Measurements from ENCODE around the gene PXMP2. TPM values are rescaled to one million over a fixed set of nuclear protein-coding genes. Genes with fewer than 3 reads are reported as not detected.

Gene PXMP2
- total RNA-seq, 2 donors from 2014 or later, result 26.7 to 27.0 TPM

DNA sequence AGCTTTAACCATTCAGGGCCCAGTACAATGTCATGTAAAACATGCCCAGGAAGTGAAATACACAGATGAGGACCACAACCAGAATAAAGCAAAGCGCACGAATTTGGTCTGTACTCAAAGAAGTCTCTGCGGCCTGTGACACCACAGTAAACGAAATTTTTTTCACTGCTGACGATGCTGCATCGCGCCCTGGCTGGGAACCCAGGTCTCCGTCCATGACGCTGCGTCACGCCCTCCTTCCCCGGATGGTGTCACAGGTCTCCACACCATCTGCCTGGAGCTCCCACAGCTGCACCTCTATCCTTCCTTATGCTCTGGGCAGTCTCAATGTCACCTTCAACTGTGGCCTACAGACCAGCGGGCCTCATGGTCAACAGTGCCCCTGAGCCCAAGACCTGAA is 56.4 kb downstream of the PXMP2 start:
- Mint-ChIP-seq H3K27me3 (ENCODE audit: insufficient read depth) (no peaks in the 10 kb centered on the region), H3K4me1 (no peaks in the 10 kb centered on the region), H3K9me3 (no peaks in the 10 kb centered on the region), H3K36me3 (ENCODE audit: low read depth) (peaks cover 93% of the 10 kb centered on the region), H3K27ac (no peak overlapping the region), H3K4me3 (no peak overlapping the region)
- DNase-seq, result no peak
- Histone ChIP-seq H3K4me3 (ENCODE audit: low read length) (no peak overlapping the region), H3K9ac (ENCODE audit: extremely low read depth, low read length, poor library complexity, severe bottlenecking) (no peak overlapping the region), H3K36me3 (ENCODE audit: control insufficient read depth, insufficient read depth, low read length) (peaks cover 92% of the 10 kb centered on the region), H3K9me3 (ENCODE audit: control insufficient read depth, low read length) (no peaks in the 10 kb centered on the region), H3K4me1 (ENCODE audit: control insufficient read depth, insufficient read depth, low read length) (no peaks in the 10 kb centered on the region), H3K27me3 (ENCODE audit: control insufficient read depth, insufficient read depth, low read length, poor library complexity, severe bottlenecking) (no peaks in the 10 kb centered on the region), H3K27ac (ENCODE audit: low read depth, low read length) (no peak overlapping the region)
- TF ChIP-seq, protein P1, sequence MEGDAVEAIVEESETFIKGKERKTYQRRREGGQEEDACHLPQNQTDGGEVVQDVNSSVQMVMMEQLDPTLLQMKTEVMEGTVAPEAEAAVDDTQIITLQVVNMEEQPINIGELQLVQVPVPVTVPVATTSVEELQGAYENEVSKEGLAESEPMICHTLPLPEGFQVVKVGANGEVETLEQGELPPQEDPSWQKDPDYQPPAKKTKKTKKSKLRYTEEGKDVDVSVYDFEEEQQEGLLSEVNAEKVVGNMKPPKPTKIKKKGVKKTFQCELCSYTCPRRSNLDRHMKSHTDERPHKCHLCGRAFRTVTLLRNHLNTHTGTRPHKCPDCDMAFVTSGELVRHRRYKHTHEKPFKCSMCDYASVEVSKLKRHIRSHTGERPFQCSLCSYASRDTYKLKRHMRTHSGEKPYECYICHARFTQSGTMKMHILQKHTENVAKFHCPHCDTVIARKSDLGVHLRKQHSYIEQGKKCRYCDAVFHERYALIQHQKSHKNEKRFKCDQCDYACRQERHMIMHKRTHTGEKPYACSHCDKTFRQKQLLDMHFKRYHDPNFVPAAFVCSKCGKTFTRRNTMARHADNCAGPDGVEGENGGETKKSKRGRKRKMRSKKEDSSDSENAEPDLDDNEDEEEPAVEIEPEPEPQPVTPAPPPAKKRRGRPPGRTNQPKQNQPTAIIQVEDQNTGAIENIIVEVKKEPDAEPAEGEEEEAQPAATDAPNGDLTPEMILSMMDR (conservative IDR thresholded peaks at IDR 0.05), result no peak
- 92 to 94% methylated on average over 12 to 13 of the region's 13 CpGs for WGBS, 2 experiments (ENCODE audit: insufficient coverage in 1 of 2, insufficient read length in 1 of 2)

- DNase-seq, result no peak
- H3K27me3 Mint-ChIP-seq (ENCODE audit: insufficient read depth), result no peaks in the 10 kb centered on the region
- H3K27ac ChIP-seq (ENCODE audit: low read depth, low read length), result no peak overlapping the region
- 96% methylated on average over 3 of the region's 3 CpGs; no CpG with 5 or more reads in 1 of the 2 experiments for WGBS, 2 experiments (ENCODE audit: insufficient coverage in 1 of 2, insufficient read length in 1 of 2)
- no peaks in the 10 kb centered on the region for H3K4me1 ChIP-seq (ENCODE audit: control insufficient read depth, insufficient read depth, low read length)
- H3K4me3 ChIP-seq (ENCODE audit: low read length), result no peak overlapping the region
- no peaks in the 10 kb centered on the region for H3K4me1 Mint-ChIP-seq
- H3K36me3 Mint-ChIP-seq (ENCODE audit: low read depth), result peaks cover 80% of the 10 kb centered on the region
- TF ChIP-seq, protein P1 (conservative IDR thresholded peaks at IDR 0.05), result no peak
- H3K9me3 ChIP-seq (ENCODE audit: control insufficient read depth, low read length), result no peaks in the 10 kb centered on the region
- H3K9me3 Mint-ChIP-seq, result no peaks in the 10 kb centered on the region
- H3K36me3 ChIP-seq (ENCODE audit: control insufficient read depth, insufficient read depth, low read length), result peaks cover 87% of the 10 kb centered on the region
- H3K27me3 ChIP-seq (ENCODE audit: control insufficient read depth, insufficient read depth, low read length, poor library complexity, severe bottlenecking), result no peaks in the 10 kb centered on the region
- no peak overlapping the region for H3K4me3 Mint-ChIP-seq
- no peak overlapping the region for H3K9ac ChIP-seq (ENCODE audit: extremely low read depth, low read length, poor library complexity, severe bottlenecking)
- no peak overlapping the region for H3K27ac Mint-ChIP-seq
Observed at GRCh38 chr12:132746613-132747012, 59.2 kb downstream of the PXMP2 start.

DNA sequence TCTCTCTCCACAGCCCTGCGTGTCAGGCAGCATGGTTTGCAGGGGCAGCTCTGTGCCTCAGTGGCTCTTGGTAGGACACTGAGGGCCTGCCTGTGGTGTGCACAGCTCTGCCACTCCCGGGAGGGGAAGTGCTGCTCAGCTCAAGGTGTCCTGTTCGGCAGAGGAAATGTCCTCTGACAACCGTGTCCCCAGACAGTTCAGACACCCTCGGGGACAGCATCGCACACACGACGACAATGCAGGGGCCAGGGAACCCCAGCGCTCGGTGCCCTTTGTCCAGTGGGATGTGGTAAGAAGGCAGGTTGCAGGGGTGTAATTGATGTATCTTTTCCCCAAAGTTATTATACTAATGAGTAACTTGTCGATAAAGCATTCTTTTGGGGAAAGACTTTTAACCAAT is 60.0 kb downstream of the PXMP2 start:
- peaks cover 74% of the 10 kb centered on the region for H3K36me3 Mint-ChIP-seq (ENCODE audit: low read depth)
- H3K36me3 ChIP-seq (ENCODE audit: control insufficient read depth, insufficient read depth, low read length), result peaks cover 86% of the 10 kb centered on the region

More for the DNA sequence above, 60.0 kb downstream of the PXMP2 start:
- no peak overlapping the region for H3K27ac ChIP-seq (ENCODE audit: low read depth, low read length)
- DNase-seq, result no peak
- no peak overlapping the region for H3K4me3 ChIP-seq (ENCODE audit: low read length)
- H3K4me1 ChIP-seq (ENCODE audit: control insufficient read depth, insufficient read depth, low read length), result no peaks in the 10 kb centered on the region
- no peak overlapping the region for H3K9ac ChIP-seq (ENCODE audit: extremely low read depth, low read length, poor library complexity, severe bottlenecking)
- Mint-ChIP-seq H3K9me3 (no peaks in the 10 kb centered on the region), H3K4me3 (no peak overlapping the region), H3K27me3 (ENCODE audit: insufficient read depth) (no peaks in the 10 kb centered on the region), H3K27ac (no peak overlapping the region), H3K4me1 (no peaks in the 10 kb centered on the region)
- TF ChIP-seq, protein P1 (conservative IDR thresholded peaks at IDR 0.05), result no peak
- H3K27me3 ChIP-seq (ENCODE audit: control insufficient read depth, insufficient read depth, low read length, poor library complexity, severe bottlenecking), result no peaks in the 10 kb centered on the region
- 93 to 100% methylated on average over 10 to 11 of the region's 11 CpGs for WGBS, 2 experiments (ENCODE audit: insufficient coverage in 1 of 2, insufficient read length in 1 of 2)
- H3K9me3 ChIP-seq (ENCODE audit: control insufficient read depth, low read length), result no peaks in the 10 kb centered on the region
